ENCODE results near the gene VPS9D1. TPM values are rescaled to one million over a fixed set of nuclear protein-coding genes. Genes with fewer than 3 reads are reported as not detected.
"Not testable (repeated sequence)": the region's sequence is repeated elsewhere in the genome, so short reads cannot be mapped to it uniquely, and the experiment has no call there.

VPS9D1 gene
- total RNA-seq, 1 donor from 2014 or later = 15.6 TPM

DNA sequence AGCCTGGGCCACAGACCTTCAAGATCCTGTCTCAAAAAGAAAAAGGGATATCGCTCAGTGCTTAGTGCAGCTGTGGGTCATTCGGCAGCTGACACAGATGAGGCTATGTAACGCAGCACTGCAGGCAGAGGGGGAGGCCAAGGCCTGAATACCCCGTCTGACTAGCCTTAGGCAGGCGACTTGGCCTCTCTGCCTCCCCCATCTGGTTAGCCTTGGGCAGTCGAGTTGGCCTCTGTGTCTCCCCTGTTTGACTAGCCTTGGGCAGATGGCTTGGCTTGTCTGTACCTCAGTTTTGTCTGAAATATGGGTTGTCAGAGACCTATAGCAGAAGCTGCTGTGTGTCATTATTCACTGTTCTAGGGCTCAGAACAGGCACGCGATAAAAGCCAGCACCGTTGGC is 53.1 kb downstream of the VPS9D1 start:
- no peak overlapping the region for H3K27ac ChIP-seq
- no peak for ATAC-seq

DNA sequence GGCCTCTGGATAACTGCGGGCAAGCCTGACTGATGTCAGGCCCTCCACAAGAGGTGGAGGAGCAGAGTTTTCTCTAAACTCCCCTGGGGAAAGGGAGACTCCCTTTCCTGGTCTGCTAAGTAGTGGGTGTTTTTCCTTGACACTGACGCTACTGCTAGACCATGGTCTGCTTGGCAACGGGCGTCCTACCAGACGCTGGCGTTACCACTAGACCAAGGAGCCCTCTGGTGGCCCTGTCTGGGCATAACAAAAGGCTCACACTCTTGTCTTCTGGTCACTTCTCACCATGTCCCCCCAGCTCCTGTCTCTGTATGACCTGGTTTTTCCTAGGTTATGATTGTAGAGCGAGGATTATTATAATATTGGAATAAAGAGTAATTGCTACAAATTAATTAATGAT is 53.7 kb downstream of the VPS9D1 start:
- not testable (repeated sequence) for H3K4me3 ChIP-seq, ATAC-seq, DNase-seq

More for the DNA sequence above, 53.1 kb downstream of the VPS9D1 start:
- peaks cover 6% of the 10 kb centered on the region for H3K4me1 ChIP-seq
- H3K36me3 ChIP-seq = peaks cover 8% of the 10 kb centered on the region
- no peaks in the 10 kb centered on the region for H3K9me3 ChIP-seq
- H3K4me3 ChIP-seq = no peak overlapping the region
- no peaks in the 10 kb centered on the region for H3K27me3 ChIP-seq (ENCODE audit: low read depth)
- intact Hi-C loops (cut with DNase I) = no loop called here
- TF ChIP-seq, protein P1, sequence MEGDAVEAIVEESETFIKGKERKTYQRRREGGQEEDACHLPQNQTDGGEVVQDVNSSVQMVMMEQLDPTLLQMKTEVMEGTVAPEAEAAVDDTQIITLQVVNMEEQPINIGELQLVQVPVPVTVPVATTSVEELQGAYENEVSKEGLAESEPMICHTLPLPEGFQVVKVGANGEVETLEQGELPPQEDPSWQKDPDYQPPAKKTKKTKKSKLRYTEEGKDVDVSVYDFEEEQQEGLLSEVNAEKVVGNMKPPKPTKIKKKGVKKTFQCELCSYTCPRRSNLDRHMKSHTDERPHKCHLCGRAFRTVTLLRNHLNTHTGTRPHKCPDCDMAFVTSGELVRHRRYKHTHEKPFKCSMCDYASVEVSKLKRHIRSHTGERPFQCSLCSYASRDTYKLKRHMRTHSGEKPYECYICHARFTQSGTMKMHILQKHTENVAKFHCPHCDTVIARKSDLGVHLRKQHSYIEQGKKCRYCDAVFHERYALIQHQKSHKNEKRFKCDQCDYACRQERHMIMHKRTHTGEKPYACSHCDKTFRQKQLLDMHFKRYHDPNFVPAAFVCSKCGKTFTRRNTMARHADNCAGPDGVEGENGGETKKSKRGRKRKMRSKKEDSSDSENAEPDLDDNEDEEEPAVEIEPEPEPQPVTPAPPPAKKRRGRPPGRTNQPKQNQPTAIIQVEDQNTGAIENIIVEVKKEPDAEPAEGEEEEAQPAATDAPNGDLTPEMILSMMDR (IDR thresholded peaks at IDR 0.05) = no peak
- no peak for DNase-seq

DNA sequence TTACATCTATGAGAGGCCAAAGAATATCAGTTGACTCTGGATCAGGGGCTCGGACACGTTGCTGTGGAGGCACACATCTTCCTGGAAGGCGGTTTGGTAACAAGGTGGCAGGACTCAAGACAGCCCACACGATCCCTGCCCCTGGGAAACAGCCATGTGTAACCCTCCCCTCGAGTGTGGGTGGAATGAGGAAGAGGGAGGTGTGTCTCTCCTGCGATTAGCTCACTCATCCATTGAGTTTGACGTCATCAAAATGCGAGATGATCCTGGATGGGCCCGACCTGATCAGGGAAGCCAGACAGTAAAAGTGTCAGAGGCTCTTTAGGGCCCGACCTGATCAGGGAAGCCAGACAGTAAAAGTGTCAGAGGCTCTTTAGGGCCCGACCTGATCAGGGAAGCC is 56.5 kb downstream of the VPS9D1 start:
- H3K4me1 ChIP-seq; H3K27me3 ChIP-seq (ENCODE audit: low read depth); H3K9me3 ChIP-seq; DNase-seq; H3K4me3 ChIP-seq; intact Hi-C loops (cut with DNase I); H3K27ac ChIP-seq; ATAC-seq: not testable (repeated sequence)
- peaks cover 28% of the 10 kb centered on the region for H3K36me3 ChIP-seq

More for the DNA sequence above, 53.7 kb downstream of the VPS9D1 start:
- TF ChIP-seq, protein P1 (IDR thresholded peaks at IDR 0.05) = peak; percentile 13
- H3K4me1 ChIP-seq; intact Hi-C loops (cut with DNase I); H3K27me3 ChIP-seq (ENCODE audit: low read depth); H3K27ac ChIP-seq; H3K9me3 ChIP-seq: not testable (repeated sequence)
- H3K36me3 ChIP-seq = peaks cover 10% of the 10 kb centered on the region

DNA sequence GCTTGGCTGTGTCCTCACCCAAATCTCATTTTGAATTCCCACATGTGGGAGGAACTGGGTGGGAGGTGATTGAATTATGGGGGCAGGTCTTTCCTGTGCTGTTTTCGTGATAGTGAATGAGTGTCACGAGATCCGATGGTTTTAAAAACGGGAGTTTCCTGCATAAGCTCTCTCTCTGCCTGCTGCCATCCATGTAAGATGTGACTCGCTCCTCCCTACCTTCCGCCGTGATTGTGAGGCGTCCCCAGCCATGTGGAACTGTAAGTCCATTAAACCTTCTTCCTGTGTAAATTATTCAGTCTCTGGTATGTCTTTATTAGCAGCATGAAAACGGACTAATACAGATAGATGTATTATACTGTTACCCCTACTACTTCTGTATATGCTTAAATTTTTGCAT is 59.5 kb downstream of the VPS9D1 start:
- H3K36me3 ChIP-seq = peaks cover 28% of the 10 kb centered on the region
- no peak overlapping the region for H3K27ac ChIP-seq
- ATAC-seq = no peak
- TF ChIP-seq, protein P1 (IDR thresholded peaks at IDR 0.05) = no peak
- no peaks in the 10 kb centered on the region for H3K27me3 ChIP-seq (ENCODE audit: low read depth)
- DNase-seq = no peak
- H3K9me3 ChIP-seq = no peaks in the 10 kb centered on the region
- no peak overlapping the region for H3K4me3 ChIP-seq
- peaks cover 21% of the 10 kb centered on the region for H3K4me1 ChIP-seq
- intact Hi-C loops (cut with DNase I) = no loop called here

DNA sequence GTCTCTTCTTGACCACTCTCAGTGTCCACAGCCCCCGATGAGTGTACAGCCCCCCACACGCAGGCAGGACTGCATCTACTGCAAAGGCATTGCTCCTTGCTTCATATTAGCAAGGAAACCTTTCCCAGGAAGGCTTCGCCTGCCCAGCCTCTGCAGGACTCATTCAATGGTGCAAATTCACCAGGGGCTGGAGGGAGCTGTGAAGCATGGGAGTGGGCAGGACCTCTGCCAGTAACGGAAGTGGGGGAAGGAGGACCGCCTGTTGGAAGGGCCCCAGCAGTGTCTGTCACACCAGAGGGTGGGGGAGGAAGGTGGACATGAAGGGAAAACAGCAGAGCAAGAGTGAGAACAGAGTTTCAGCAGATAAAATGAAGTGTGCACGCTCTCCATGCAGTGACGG is 60.6 kb downstream of the VPS9D1 start:
- TF ChIP-seq, protein P1 (IDR thresholded peaks at IDR 0.05) = no peak

DNA sequence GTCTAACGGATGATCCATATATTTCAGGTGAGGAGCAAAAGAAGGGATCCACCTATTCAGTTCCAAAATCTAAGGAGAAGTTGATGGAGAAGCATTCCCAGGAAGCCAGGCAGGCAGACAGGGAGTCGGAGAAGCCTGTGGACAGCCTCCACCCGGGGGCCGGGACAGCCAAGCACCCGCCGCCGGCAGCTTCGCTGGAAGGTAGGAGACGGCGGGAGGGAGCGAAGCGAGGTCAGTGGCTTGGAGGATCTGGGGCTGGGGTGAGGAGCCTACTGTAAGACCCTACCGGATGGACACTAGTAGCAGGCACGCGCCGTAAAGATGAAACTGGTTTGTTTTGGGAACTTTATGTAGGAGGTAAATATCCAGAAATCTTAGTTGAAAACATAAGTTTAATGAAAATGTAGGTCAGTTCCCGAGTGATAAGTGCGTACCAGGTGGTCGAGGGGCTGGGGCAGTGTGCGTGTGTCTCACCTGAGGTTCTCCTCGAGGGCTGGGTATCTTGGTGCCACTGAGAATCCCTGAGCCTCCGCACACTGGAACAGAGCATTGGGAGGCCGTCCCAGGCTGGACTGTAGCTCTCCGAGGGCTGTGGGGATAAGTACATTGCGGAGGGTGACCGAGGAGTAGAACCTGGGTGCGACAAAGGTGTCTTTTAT is 62.3 kb downstream of the VPS9D1 start:
- H3K4me1 ChIP-seq = peaks cover 22% of the 10 kb centered on the region
- peaks cover 30% of the 10 kb centered on the region for H3K36me3 ChIP-seq
- H3K4me3 ChIP-seq = peak overlapping the region; percentile 91
- peak; percentile 53 for DNase-seq
- peak overlapping the region; percentile 92 for H3K27ac ChIP-seq
- intact Hi-C loops (cut with DNase I) = no loop called here
- H3K9me3 ChIP-seq = no peaks in the 10 kb centered on the region
- peak; percentile 20 to 48 for ATAC-seq
- TF ChIP-seq, protein P1 (IDR thresholded peaks at IDR 0.05) = no peak
- H3K27me3 ChIP-seq (ENCODE audit: low read depth) = no peaks in the 10 kb centered on the region

More for the DNA sequence above, 60.6 kb downstream of the VPS9D1 start:
- intact Hi-C loops (cut with DNase I) = no loop called here
- H3K4me3 ChIP-seq = no peak overlapping the region
- no peaks in the 10 kb centered on the region for H3K27me3 ChIP-seq (ENCODE audit: low read depth)
- H3K36me3 ChIP-seq = peaks cover 28% of the 10 kb centered on the region
- ATAC-seq (no peak), DNase-seq (no peak)
- peaks cover 22% of the 10 kb centered on the region for H3K4me1 ChIP-seq
- H3K9me3 ChIP-seq = no peaks in the 10 kb centered on the region
- no peak overlapping the region for H3K27ac ChIP-seq

All from lower lobe of right lung (tissue), 2 donors.